ENCODE results near the gene ABHD17A.

The ABHD17A gene

DNA sequence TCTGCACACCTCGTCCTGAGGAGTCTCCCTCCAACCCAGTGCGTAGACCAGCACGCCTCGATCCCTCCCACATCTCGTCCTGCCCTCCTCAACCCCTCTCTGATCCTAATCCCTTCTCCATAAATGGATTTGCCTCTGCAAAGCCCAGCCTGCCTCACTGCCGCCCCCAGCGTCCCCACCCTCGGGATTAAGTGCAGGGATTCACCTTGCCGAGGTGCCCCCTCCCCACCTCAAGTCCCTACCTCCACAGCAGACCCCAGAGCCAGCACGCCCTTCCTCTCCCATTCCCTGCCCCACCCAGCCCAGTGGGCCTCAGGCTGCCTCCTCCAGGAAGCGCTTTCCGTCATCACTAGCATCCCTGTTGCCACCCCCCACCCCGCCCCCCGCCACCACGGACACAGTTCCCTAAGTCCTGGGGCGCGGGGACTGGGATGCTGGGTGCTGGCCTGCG lies 25.9 kb downstream of the ABHD17A start:
- Histone ChIP-seq H3K9ac (ENCODE audit: low read depth, low read length, poor library complexity) (peak overlapping the region; percentile 72), H2AFZ (ENCODE audit: low read length) (no peak overlapping the region), H3K9me3 (replicated peaks in 1 of 2; ENCODE audit: control insufficient read depth in 2 of 2, insufficient read depth in 1 of 2, low read depth in 1 of 2, low read length in 2 of 2) (no peaks in the 10 kb centered on the region), H3K36me3 (replicated peaks in 1 of 2; ENCODE audit: control insufficient read depth in 2 of 2, insufficient read depth in 2 of 2, low read length in 2 of 2) (no peaks in the 10 kb centered on the region), H3K4me3 (ENCODE audit: low read length in 2 of 2) (no peak overlapping the region), H3K4me1 (ENCODE audit: control insufficient read depth in 2 of 2, insufficient read depth in 1 of 2, low read depth in 1 of 2, low read length in 2 of 2) (peaks cover 52 to 62% of the 10 kb centered on the region in 2 donors), H2BK12ac (ENCODE audit: low read length) (no peak overlapping the region), H3K18ac (ENCODE audit: low read length) (peak overlapping the region; percentile 81), H3K79me1 (ENCODE audit: low read depth, low read length) (peaks cover 19% of the 10 kb centered on the region), H3K27me3 (ENCODE audit: control insufficient read depth in 3 of 3, insufficient read depth in 3 of 3, low read depth in 1 of 3, low read length in 3 of 3) (peaks cover 7 to 66% (median 22%) of the 10 kb centered on the region in 3 experiments), H3K4ac (ENCODE audit: low read length) (no peak overlapping the region), H2BK15ac (ENCODE audit: low read length) (peak overlapping the region; percentile 85), H2BK120ac (ENCODE audit: low read depth, low read length) (no peak overlapping the region), H4K8ac (ENCODE audit: low read depth, low read length) (no peak overlapping the region), H3K14ac (ENCODE audit: low read length) (no peak overlapping the region), H3K4me2 (ENCODE audit: insufficient read depth, low read length, poor library complexity, severe bottlenecking) (peak overlapping the region; percentile 57), H2BK5ac (ENCODE audit: low read length) (peak overlapping the region; percentile 6), H3K23ac (ENCODE audit: low read depth, low read length, poor library complexity) (peak overlapping the region; percentile 89), H4K91ac (ENCODE audit: low read depth, low read length, poor library complexity) (no peak overlapping the region), H3K27ac (replicated peaks; ENCODE audit: low read length) (no peak overlapping the region), H2AK5ac (ENCODE audit: low read depth, low read length) (peak overlapping the region; percentile 94)
- WGBS, 2 donors (ENCODE audit: extremely low coverage in 2 of 2, insufficient read length in 2 of 2, insufficient replicate concordance in 1 of 2), result no CpG with 5 or more reads among the region's 18 CpGs
- DNase-seq (ENCODE audit: low spot score), result no peak

DNA sequence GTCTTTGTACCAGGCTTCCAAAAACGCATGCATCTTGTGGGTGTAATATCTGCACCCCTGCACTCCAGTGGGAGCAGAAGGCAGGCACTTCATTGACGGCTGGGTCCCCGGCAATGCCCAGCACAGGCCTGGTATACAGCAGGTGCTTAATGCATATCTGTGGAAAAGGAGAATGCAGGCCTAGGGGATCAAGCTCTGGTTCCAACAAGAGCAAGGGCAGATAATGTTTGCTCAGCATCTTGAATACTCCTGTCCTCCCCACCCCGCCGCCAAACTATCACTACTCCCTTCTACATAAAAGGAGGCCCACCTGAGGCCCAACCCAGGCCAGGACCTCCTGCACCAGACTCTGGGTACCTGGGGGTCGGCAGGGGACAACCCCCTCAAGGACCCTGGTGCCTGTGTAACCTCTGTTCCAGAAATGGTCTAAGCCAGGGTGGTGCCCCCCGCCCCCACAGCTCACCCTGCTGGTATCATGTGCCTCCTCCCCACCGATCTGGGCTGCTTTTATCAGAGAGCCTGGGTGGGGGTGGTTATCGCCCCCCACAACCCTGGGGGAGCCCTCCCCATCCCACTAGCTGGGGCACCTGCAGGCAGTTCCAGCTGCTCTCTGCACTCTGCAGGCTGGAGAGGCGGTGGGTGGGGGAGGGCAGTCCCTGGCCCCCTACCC lies 26.7 kb downstream of the ABHD17A start:
- no peak overlapping the region for H3K4me3 ChIP-seq (ENCODE audit: low read length in 2 of 2)
- H2BK12ac ChIP-seq (ENCODE audit: low read length), result no peak overlapping the region
- H3K4me2 ChIP-seq (ENCODE audit: insufficient read depth, low read length, poor library complexity, severe bottlenecking), result no peak overlapping the region
- no peaks in the 10 kb centered on the region for H3K36me3 ChIP-seq (replicated peaks in 1 of 2; ENCODE audit: control insufficient read depth in 2 of 2, insufficient read depth in 2 of 2, low read length in 2 of 2)
- H3K4ac ChIP-seq (ENCODE audit: low read length), result no peak overlapping the region
- H4K91ac ChIP-seq (ENCODE audit: low read depth, low read length, poor library complexity), result no peak overlapping the region
- H3K79me1 ChIP-seq (ENCODE audit: low read depth, low read length), result peaks cover 21% of the 10 kb centered on the region
- peak overlapping the region; percentile 82 for H4K8ac ChIP-seq (ENCODE audit: low read depth, low read length)
- H3K27me3 ChIP-seq (ENCODE audit: control insufficient read depth in 3 of 3, insufficient read depth in 3 of 3, low read depth in 1 of 3, low read length in 3 of 3), result peaks cover 7 to 66% (median 22%) of the 10 kb centered on the region in 3 experiments
- H2BK120ac ChIP-seq (ENCODE audit: low read depth, low read length), result no peak overlapping the region
- H2AK5ac ChIP-seq (ENCODE audit: low read depth, low read length), result peak overlapping the region; percentile 63
- no peak overlapping the region for H3K14ac ChIP-seq (ENCODE audit: low read length)
- no peak overlapping the region for H3K9ac ChIP-seq (ENCODE audit: low read depth, low read length, poor library complexity)
- H2BK15ac ChIP-seq (ENCODE audit: low read length), result peak overlapping the region; percentile 55
- no peak overlapping the region for H2AFZ ChIP-seq (ENCODE audit: low read length)
- WGBS, 2 donors (ENCODE audit: extremely low coverage in 2 of 2, insufficient read length in 2 of 2, insufficient replicate concordance in 1 of 2), result no CpG with 5 or more reads among the region's 10 CpGs
- peaks cover 53 to 62% of the 10 kb centered on the region in 2 donors for H3K4me1 ChIP-seq (ENCODE audit: control insufficient read depth in 2 of 2, insufficient read depth in 1 of 2, low read depth in 1 of 2, low read length in 2 of 2)
- no peak overlapping the region for H3K27ac ChIP-seq (replicated peaks; ENCODE audit: low read length)
- H3K9me3 ChIP-seq (replicated peaks in 1 of 2; ENCODE audit: control insufficient read depth in 2 of 2, insufficient read depth in 1 of 2, low read depth in 1 of 2, low read length in 2 of 2), result no peaks in the 10 kb centered on the region
- H3K18ac ChIP-seq (ENCODE audit: low read length), result peak overlapping the region; percentile 81
- DNase-seq (ENCODE audit: low spot score), result no peak
- H2BK5ac ChIP-seq (ENCODE audit: low read length), result no peak overlapping the region
- H3K23ac ChIP-seq (ENCODE audit: low read depth, low read length, poor library complexity), result no peak overlapping the region

DNA sequence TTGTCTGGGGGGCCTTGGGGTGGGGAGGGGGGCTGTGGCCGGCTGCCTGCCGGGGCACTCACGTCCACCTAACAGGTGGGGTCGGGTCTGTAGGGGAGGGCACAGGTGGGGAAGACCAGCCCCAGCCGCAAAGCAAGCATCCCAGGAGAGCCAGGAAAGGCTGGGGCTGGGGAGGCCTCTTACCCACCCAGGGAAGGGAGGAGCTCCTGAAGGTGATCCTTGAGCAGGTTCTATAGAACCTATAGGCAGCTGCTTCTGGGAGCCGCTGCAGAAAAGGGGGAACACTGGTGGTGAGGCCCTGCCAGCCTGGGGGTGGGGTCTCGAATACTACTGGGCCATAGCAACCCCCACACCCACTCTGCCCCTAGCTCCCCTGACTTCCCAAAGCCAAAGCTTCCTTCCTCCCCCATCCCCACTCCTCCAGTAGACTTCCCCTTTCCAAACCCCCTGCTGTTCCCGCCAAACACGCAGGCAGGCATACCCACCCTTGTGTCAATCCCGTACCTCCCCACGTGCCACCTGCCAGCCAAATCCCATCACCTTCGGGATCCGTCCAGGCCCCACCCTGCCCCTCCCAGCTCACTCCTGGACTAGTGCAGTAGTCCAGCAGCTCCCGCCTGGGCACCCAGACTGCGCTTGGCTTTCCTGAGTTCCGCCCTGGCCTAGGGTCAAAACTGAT lies 27.5 kb downstream of the ABHD17A start:
- Histone ChIP-seq H3K23ac (ENCODE audit: low read depth, low read length, poor library complexity) (no peak overlapping the region), H3K18ac (ENCODE audit: low read length) (peak overlapping the region; percentile 85), H2BK5ac (ENCODE audit: low read length) (peak overlapping the region; percentile 39), H3K14ac (ENCODE audit: low read length) (no peak overlapping the region), H3K4me2 (ENCODE audit: insufficient read depth, low read length, poor library complexity, severe bottlenecking) (no peak overlapping the region), H3K4me3 (ENCODE audit: low read length in 2 of 2) (no peak overlapping the region), H2AFZ (ENCODE audit: low read length) (no peak overlapping the region), H3K4ac (ENCODE audit: low read length) (no peak overlapping the region), H2BK120ac (ENCODE audit: low read depth, low read length) (no peak overlapping the region), H2BK15ac (ENCODE audit: low read length) (peak overlapping the region; percentile 27), H3K27ac (replicated peaks; ENCODE audit: low read length) (no peak overlapping the region), H3K27me3 (ENCODE audit: control insufficient read depth in 3 of 3, insufficient read depth in 3 of 3, low read depth in 1 of 3, low read length in 3 of 3) (peaks cover 7 to 64% (median 22%) of the 10 kb centered on the region in 3 experiments), H4K8ac (ENCODE audit: low read depth, low read length) (no peak overlapping the region), H2AK5ac (ENCODE audit: low read depth, low read length) (peak overlapping the region; percentile 12), H2BK12ac (ENCODE audit: low read length) (no peak overlapping the region), H3K4me1 (ENCODE audit: control insufficient read depth in 2 of 2, insufficient read depth in 1 of 2, low read depth in 1 of 2, low read length in 2 of 2) (peaks cover 55 to 62% of the 10 kb centered on the region in 2 donors), H3K9me3 (replicated peaks in 1 of 2; ENCODE audit: control insufficient read depth in 2 of 2, insufficient read depth in 1 of 2, low read depth in 1 of 2, low read length in 2 of 2) (no peaks in the 10 kb centered on the region), H3K36me3 (replicated peaks in 1 of 2; ENCODE audit: control insufficient read depth in 2 of 2, insufficient read depth in 2 of 2, low read length in 2 of 2) (no peaks in the 10 kb centered on the region), H3K79me1 (ENCODE audit: low read depth, low read length) (peaks cover 21% of the 10 kb centered on the region), H3K9ac (ENCODE audit: low read depth, low read length, poor library complexity) (no peak overlapping the region), H4K91ac (ENCODE audit: low read depth, low read length, poor library complexity) (no peak overlapping the region)
- DNase-seq (ENCODE audit: low spot score), result no peak
- WGBS, 2 donors (ENCODE audit: extremely low coverage in 2 of 2, insufficient read length in 2 of 2, insufficient replicate concordance in 1 of 2), result no CpG with 5 or more reads among the region's 16 CpGs
